Measurements from ENCODE around the gene TMEM79.
"Not testable (repeated sequence)": the region's sequence is repeated elsewhere in the genome, so short reads cannot be mapped to it uniquely, and the experiment has no call there.

The TMEM79 gene

DNA sequence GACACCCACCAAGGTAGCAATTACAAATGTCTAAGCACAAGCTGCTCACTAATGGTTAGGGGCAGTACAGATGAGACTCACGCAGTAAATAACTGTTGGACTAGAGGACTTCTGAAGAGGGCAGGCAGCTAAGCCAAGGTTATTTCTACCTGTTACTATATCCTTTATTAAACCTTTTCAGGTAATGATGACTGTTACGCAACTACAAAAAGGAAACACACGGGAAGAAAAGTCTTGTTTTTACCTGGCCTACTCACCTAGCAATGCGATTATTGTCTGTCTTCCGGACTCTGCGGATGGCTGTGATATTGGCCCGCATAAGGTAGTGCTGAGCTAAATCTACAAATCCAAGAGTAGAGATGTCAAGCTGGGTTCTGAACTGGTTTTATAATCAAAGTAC is 32.8 kb downstream of the TMEM79 start:
- no peak for DNase-seq

DNA sequence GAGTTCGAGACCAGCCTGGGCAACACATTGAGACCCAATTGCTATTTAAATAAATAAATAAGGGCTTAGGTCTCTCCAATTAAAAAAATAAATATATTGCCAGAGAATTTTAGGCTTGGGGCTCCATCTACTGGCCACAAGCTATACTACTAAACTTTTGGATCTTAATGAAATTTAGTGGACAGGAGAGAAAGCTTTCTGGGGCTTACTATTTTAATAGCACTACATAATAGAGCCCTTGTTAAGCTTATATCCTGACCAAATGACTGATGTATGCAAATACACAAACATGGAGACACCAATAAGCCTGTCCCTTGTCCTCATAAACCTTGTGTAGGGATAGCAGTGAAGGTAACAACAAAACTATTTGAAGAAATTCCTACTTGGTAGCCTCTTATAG is 35.5 kb downstream of the TMEM79 start:
- no peak for DNase-seq

DNA sequence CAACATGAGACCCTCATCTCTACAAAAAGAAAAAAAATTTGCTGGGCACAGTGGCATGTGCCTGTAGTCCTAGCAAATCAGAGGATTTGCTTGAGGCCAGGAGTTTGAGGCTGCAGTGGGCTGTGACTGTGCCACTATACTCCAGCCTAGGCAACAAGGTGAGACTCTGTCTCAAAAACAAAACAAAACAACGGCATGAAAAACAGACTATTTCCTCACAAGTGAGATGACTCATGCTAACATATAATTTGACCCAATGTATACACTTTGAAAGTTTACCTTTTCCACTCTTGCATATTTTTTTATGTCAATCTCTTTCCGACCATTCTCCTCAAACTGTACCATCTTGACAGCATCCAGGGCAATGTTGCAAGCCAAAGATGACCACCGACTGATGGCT is 36.4 kb downstream of the TMEM79 start:
- DNase-seq = no peak

DNA sequence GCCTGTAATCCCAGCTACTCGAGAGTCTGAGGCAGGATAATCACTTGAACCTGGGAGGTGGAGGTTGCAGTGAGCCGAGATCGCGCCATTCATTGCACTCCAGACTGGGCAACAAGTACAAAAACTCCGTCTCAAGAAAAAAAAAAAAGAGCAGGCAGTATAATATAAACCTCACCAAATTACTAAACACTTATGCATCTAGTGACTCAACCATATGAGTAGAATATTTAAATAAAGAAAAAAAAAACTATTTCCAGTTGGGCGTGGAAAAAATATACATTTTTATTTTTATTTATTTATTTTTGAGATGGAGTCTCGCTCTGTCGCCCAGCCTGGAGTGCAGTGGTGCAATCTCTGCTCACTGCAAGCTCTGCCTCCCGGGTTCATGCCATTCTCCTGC is 39.1 kb downstream of the TMEM79 start:
- not testable (repeated sequence) for DNase-seq

DNA sequence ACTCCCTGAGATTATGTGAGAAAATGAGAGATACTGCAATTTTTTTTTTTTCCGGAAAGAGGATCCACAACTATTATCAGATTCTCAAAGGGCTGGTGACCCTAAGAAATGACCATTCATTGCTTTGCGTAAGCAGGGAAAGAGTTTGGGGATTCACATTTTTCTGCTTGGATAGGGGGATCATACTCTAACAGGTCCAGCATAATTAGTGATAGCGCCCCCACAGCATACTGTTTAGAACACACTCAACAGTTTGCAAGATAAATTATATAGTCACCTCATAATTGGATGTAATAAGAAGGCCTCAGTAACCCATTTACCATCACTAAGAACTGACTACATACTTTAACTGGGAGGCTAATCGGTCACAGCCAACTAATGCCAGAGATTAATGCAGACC is 52.1 kb downstream of the TMEM79 start:
- peak; percentile 23 for DNase-seq

DNA sequence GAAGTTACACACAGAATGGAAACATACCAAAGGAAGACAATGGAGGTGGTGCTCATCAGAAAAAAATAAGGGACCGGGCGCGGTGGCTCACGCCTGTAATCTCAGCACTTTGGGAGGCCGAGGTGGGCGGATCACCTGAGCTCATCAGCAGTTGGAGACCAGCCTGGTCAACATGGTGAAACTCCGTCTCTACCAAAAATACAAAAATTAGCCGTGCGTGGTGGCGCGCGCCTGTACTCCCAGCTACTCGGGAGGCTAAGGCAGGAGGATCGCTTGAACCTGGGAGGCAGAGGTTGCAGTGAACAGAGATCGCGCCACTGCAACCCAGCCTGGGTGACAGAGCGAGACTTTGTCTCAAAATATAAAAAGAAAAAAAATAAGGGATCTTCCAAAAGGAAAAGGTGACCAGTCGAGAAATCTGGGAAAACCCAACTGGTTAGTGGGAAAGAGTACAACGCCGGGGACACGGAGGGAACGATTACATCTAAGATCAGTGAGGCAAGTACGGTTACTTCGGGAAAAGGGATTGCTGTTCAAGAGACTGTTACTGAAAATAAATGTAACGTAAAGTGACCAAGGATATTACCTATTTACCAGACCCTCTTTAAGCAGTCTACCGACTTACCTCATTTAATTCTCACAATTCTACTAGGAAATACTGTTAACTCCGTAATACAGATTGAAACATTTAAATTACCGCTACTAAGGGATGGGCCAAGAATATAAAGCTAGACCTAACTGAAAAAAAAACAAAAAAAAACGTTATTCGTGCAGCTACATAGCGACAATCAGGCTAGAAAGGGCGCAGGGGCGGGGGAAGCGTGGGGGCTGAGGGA is 53.1 kb downstream of the TMEM79 start:
- no peak for DNase-seq

DNA sequence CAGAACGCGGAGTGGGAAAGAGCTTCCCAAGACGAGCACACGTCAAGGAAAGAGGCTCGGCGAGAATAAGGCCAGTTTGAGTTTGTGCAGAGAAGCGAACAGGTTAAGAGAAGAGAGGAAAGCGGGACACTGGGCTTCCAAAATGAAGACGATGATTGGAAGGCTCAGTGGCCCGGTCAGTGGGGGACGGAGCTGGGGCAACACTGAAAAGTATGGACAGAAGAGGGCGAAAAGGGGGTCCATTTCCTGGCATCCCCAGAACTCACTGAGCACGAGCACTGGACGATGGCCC is 53.7 kb downstream of the TMEM79 start:
- DNase-seq = no peak

DNA sequence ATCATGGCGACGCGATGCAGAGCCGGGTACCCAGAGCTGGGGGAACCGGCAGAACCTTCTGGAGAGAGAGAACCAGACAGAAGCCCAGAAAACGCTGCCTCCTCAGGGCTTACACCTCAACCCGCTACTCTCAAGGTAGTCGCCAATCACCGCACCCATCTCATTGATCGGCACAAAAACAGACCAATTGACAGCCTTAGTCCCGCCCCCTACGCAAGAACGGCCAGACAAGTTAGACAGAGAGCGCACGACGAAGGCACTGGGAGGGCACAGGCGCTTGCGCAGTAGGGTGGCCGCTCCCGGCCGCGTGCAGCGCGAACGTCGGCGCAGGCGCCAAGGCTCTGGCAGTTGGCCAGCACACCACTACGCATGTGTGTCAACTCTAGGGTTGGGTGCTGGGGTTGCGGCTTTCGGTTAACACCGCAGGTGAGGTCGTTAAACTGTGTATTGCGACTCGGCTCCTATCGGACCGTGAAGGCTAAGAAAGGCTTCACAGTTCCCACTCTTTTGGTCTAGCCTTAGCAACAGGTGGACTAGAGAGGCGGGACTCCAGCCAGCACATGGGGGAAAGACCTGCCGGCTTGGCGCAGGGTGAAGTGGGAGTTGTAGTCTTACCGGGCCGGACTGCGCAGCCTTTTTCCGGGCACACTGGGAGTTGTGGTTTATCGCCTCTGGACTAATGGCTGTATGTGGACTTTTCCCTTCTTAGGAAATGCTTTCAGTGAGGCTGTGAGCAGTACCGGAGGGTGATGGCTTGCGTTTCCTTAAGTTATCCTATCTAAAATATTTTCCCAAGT is 54.3 kb downstream of the TMEM79 start, which contains the start of the genes CCT3 and TSACC:
TSS of gene CCT3 (minus strand) at position 113 of the 797 bp plus-strand sequence. CDS start at position 5, 108 bp downstream.
TSS of gene TSACC (plus strand) at position 347 of the 797 bp plus-strand sequence. CDS start 1,232 bp downstream, outside the sequence.
- DNase-seq = peak; percentile 100

Data from activated CD4-positive, alpha-beta T cell treated with anti-CD3 and anti-CD28 coated beads, Interleukin-2, amount 50 U/mL, for 16 hours (primary cell).